WTC11 (cell line): ENCODE data around the gene LRP10. TPM values are rescaled to one million over a fixed set of nuclear protein-coding genes. Genes with fewer than 3 reads are reported as not detected.

Source experiments
- ATAC-seq: fragments of 200-7000 bp; cut with Tn5 transposase; 2 replicates; pipeline ENCODE4 v1.10.0; 2021; ENCODE audit warnings: mild to moderate bottlenecking, moderate library complexity
- CTCF ChIA-PET: fragments of 300-600 bp; sonication (Branson Sonifier 250); formaldehyde crosslinking; loops from one replicate; lab custom pipeline; 2021; ENCODE audit warnings: antibody characterized with exemption; lab: Charles Lee
- POLR2A ChIA-PET: fragments of 350-600 bp; sonication (Branson Sonifier 250); formaldehyde crosslinking; loops from one replicate; lab custom pipeline; 2021; ENCODE audit warnings: antibody characterized with exemption; lab: Charles Lee
- DNase-seq: peaks from one replicate; pipeline ENCODE4 v3.0.0; 2021; ENCODE audit warnings: low spot score
- H3K27ac Mint-ChIP-seq: 2 replicates; pipeline ENCODE4 v1.8.0; 2021; ENCODE audit warnings: mixed read lengths
- H3K27me3 Mint-ChIP-seq: 2 replicates; pipeline ENCODE4 v1.8.0; 2021; ENCODE audit warnings: low read depth, mild to moderate bottlenecking, moderate library complexity, mixed read lengths
- H3K36me3 Mint-ChIP-seq: 2 replicates; pipeline ENCODE4 v1.8.0; 2021; ENCODE audit warnings: mixed read lengths
- H3K4me1 Mint-ChIP-seq: 2 replicates; pipeline ENCODE4 v1.8.0; 2022; ENCODE audit warnings: mixed read lengths
- H3K4me3 Mint-ChIP-seq: 2 replicates; pipeline ENCODE4 v1.8.0; 2021; ENCODE audit warnings: mild to moderate bottlenecking, moderate library complexity, mixed read lengths
- H3K9me3 Mint-ChIP-seq: 2 replicates; pipeline ENCODE4 v1.8.0; 2021; ENCODE audit warnings: mixed read lengths
- ATF6 ChIP-seq: sonication (generic); formaldehyde crosslinking; IDR thresholded peaks from 2 replicates; pipeline ENCODE4 v1.8.1; 2023; ENCODE audit warnings: mild to moderate bottlenecking, missing genetic modification reagents
- CBFB ChIP-seq: sonication (generic); formaldehyde crosslinking; IDR thresholded peaks from 2 replicates; pipeline ENCODE4 v1.8.1; 2022; ENCODE audit warnings: mild to moderate bottlenecking, low read depth, missing genetic modification reagents
- FOXJ3 ChIP-seq: sonication (generic); formaldehyde crosslinking; IDR thresholded peaks from 2 replicates; pipeline ENCODE4 v1.9.0; 2021; ENCODE audit warnings: missing genetic modification reagents, mild to moderate bottlenecking, borderline replicate concordance
- FOXK1 ChIP-seq: sonication (generic); formaldehyde crosslinking; IDR thresholded peaks from 2 replicates; pipeline ENCODE4 v1.8.0; 2022; ENCODE audit warnings: mild to moderate bottlenecking, moderate library complexity, missing genetic modification reagents
- FOXP4 ChIP-seq: sonication (generic); formaldehyde crosslinking; IDR thresholded peaks from 2 replicates; pipeline ENCODE4 v1.8.0; 2022; ENCODE audit warnings: mild to moderate bottlenecking, missing genetic modification reagents
- MAX ChIP-seq: sonication (generic); formaldehyde crosslinking; IDR thresholded peaks from 2 replicates; pipeline ENCODE4 v1.8.0; 2022; ENCODE audit warnings: mild to moderate bottlenecking, missing genetic modification reagents
- NFATC4 ChIP-seq: fragments of 250-450 bp; sonication (Bioruptor Pico); IDR thresholded peaks from 2 replicates; pipeline ENCODE4 v1.9.0; 2021; ENCODE audit warnings: mild to moderate bottlenecking
- NR1H2 ChIP-seq: sonication (generic); formaldehyde crosslinking; IDR thresholded peaks from 2 replicates; pipeline ENCODE4 v1.9.0; 2021; ENCODE audit warnings: mild to moderate bottlenecking, moderate library complexity, missing genetic modification reagents
- PREB ChIP-seq: sonication (generic); formaldehyde crosslinking; IDR thresholded peaks from 2 replicates; pipeline ENCODE4 v1.8.1; 2022; ENCODE audit warnings: mild to moderate bottlenecking, missing genetic modification reagents, moderate library complexity, borderline replicate concordance
- PRRX2 ChIP-seq: fragments of 250-450 bp; sonication (Bioruptor Pico); IDR thresholded peaks from 2 replicates; pipeline ENCODE4 v1.8.0; 2021; ENCODE audit warnings: mild to moderate bottlenecking
- RORB ChIP-seq: fragments of 250-450 bp; sonication (Bioruptor Pico); IDR thresholded peaks from 2 replicates; pipeline ENCODE4 v1.9.0; 2021; ENCODE audit warnings: mild to moderate bottlenecking
- SP1 ChIP-seq: sonication (generic); formaldehyde crosslinking; conservative IDR thresholded peaks from 2 replicates; pipeline ENCODE4 v1.8.1; 2022; ENCODE audit warnings: missing genetic modification reagents
- TP53 ChIP-seq: sonication (generic); formaldehyde crosslinking; IDR thresholded peaks from 2 replicates; pipeline ENCODE4 v1.8.1; 2023; ENCODE audit warnings: mild to moderate bottlenecking, missing genetic modification reagents
- ZBTB43 ChIP-seq: sonication (generic); formaldehyde crosslinking; IDR thresholded peaks from 2 replicates; pipeline ENCODE4 v1.8.1; 2023; ENCODE audit warnings: mild to moderate bottlenecking, missing genetic modification reagents
- ZNF219 ChIP-seq: sonication (generic); formaldehyde crosslinking; IDR thresholded peaks from 2 replicates; pipeline ENCODE4 v1.8.0; 2023; ENCODE audit warnings: missing genetic modification reagents, mild to moderate bottlenecking, borderline replicate concordance
- ZNF416 ChIP-seq: fragments of 250-450 bp; sonication (Bioruptor Pico); IDR thresholded peaks from 2 replicates; pipeline ENCODE4 v1.9.0; 2021; ENCODE audit warnings: mild to moderate bottlenecking, inconsistent platforms
- ZNF425 ChIP-seq: fragments of 250-450 bp; sonication (Bioruptor Pico); conservative IDR thresholded peaks from 2 replicates; pipeline ENCODE4 v1.9.0; 2021; ENCODE audit warnings: mild to moderate bottlenecking
- ZNF532 ChIP-seq: fragments of 250-450 bp; sonication (Bioruptor Pico); IDR thresholded peaks from 2 replicates; pipeline ENCODE4 v1.9.0; 2021; ENCODE audit warnings: mild to moderate bottlenecking, borderline replicate concordance
- total RNA-seq: library from RNA; stranded (reverse); gene quantifications from 3 replicates; pipeline ENCODE4 v1.2.3, GENCODE V29; 2021

Gene LRP10
- total RNA-seq, 1 experiment from 2014 or later = 24.0 TPM

- ATAC-seq (peak; percentile 19; the same call in 1 of the 2 replicates), DNase-seq (no peak)
- CTCF ChIA-PET = interaction anchor here (0.6 to 10.1 kb wide), 13 partner anchors 12 to 309 kb away, joined by 3 to 280 read pairs (median 4); partner anchors contain the start of genes LRP10, MMP14 and OXA1L
Observed at GRCh38 chr14:22847661-22848341, 23.7 kb upstream of the LRP10 start.

More at GRCh38 chr14:22847661-22848341, 23.7 kb upstream of the LRP10 start:
- no peaks in the 10 kb centered on the region for H3K27me3 Mint-ChIP-seq
- no peak overlapping the region for H3K4me3 Mint-ChIP-seq
- peaks cover 26% of the 10 kb centered on the region for H3K4me1 Mint-ChIP-seq
- H3K9me3 Mint-ChIP-seq = no peaks in the 10 kb centered on the region
- H3K27ac Mint-ChIP-seq = peak overlapping the region; percentile 54
- no peak for TF ChIP-seq NFATC4
- no peak for TF ChIP-seq FOXK1 (CRISPR knock-in tag)
- no peak for TF ChIP-seq NR1H2 (CRISPR knock-in tag)
- TF ChIP-seq ZNF532 (CRISPR knock-in tag) = no peak
- TF ChIP-seq CBFB (CRISPR knock-in tag) = no peak
- TF ChIP-seq SP1 (CRISPR knock-in tag) = no peak
- no peak for TF ChIP-seq TP53
- no peak for TF ChIP-seq ZNF416 (CRISPR knock-in tag)
- TF ChIP-seq RORB (CRISPR knock-in tag) = no peak
- TF ChIP-seq ATF6 (CRISPR knock-in tag) = no peak
- no peak for TF ChIP-seq ZBTB43
- TF ChIP-seq FOXP4 (CRISPR knock-in tag) = no peak
- no peak for TF ChIP-seq PRRX2 (CRISPR knock-in tag)
- no peak for TF ChIP-seq ZNF219 (CRISPR knock-in tag)
- TF ChIP-seq MAX (CRISPR knock-in tag) = no peak
- TF ChIP-seq PREB = no peak
- no peak for TF ChIP-seq FOXJ3 (CRISPR knock-in tag)
- TF ChIP-seq ZNF425 (CRISPR knock-in tag) = no peak
- TF ChIP-seq, all 79 proteins: peak for 0
- POLR2A ChIA-PET = interaction anchor here (1.4 to 2.4 kb wide), 3 partner anchors 9 to 26 kb away, joined by 5 to 9 read pairs (median 7); no protein-coding TSS in a partner anchor
- peaks cover 30% of the 10 kb centered on the region for H3K36me3 Mint-ChIP-seq
